HepG2 (cell line): ENCODE measurements around the gene MFSD2A. TPM values are rescaled to one million over a fixed set of nuclear protein-coding genes. Genes with fewer than 3 reads are reported as not detected.

Experiments
- ATAC-seq: fragments of 200-7000 bp; cut with Tn5 transposase; 3 replicates; pipeline ENCODE4 v1.9.1; 2020; ENCODE audit warnings: mild to moderate bottlenecking, moderate library complexity
- BruUV-seq: library from RNA; stranded (reverse); fragments of 400-500 nt; replicated peaks from 2 replicates; lab custom pipeline; 2021; lab: Mats Ljungman, UMichigan
- CTCF ChIA-PET: fragments of 300-600 bp; formaldehyde crosslinking; extraction: SDS; loops from one replicate; lab custom pipeline; 2021; ENCODE audit warnings: low total read pairs, inconsistent platforms, low intra/inter-chr PET ratio; lab: Yijun Ruan, JAX
- POLR2A ChIA-PET: fragments of 350-600 bp; sonication (Branson Sonifier 250); formaldehyde crosslinking; loops from one replicate; lab custom pipeline; 2020; ENCODE audit warnings: antibody characterized with exemption, inconsistent platforms; lab: Yijun Ruan, JAX
- DNase-seq: peaks from one replicate; pipeline ENCODE4 v3.0.0-alpha.2; 2015; ENCODE audit warnings: low spot score
- FAIRE-seq: peaks from 3 replicates; lab custom pipeline; 2011; peaks lifted over from hg19 to GRCh38; lab: Jason Lieb, UNC
- H2AFZ ChIP-seq: one replicate; pipeline ENCODE4 v1.6.1; 2011; ENCODE audit warnings: low read length, inconsistent platforms
- H3K27ac ChIP-seq: fragments of 300-600 bp; 3 replicates; pipeline ENCODE4 v1.8.0; 2011; ENCODE audit warnings: mixed run types, mild to moderate bottlenecking, mixed read lengths, low read length, inconsistent platforms; ENCODE audit not compliant: insufficient read depth; ENCODE audit errors: extremely low read length
- H3K27me3 ChIP-seq, 2 experiments: fragments of 200-600 bp in 1 of 2; 2 replicates in 1 of 2; 3 replicates in 1 of 2; pipeline versions ENCODE4 v1.6.0 to v1.8.0; 2011; ENCODE audit warnings: low read length in 2 of 2, mild to moderate bottlenecking in 2 of 2, moderate library complexity in 2 of 2, inconsistent platforms in 1 of 2; ENCODE audit not compliant: insufficient read depth in 2 of 2, control insufficient read depth in 1 of 2
- H3K36me3 ChIP-seq, 2 experiments: fragments of 200-600 bp in 1 of 2; replicated peaks in 1 of 2; 2 replicates in 1 of 2; 3 replicates in 1 of 2; pipeline versions ENCODE4 v1.5.1 to v1.8.0; 2011; ENCODE audit warnings: low read length in 2 of 2, inconsistent platforms in 1 of 2; ENCODE audit not compliant: insufficient read depth in 2 of 2, control insufficient read depth in 1 of 2
- H3K4me1 ChIP-seq: 2 replicates; pipeline ENCODE4 v1.5.1; 2012; ENCODE audit warnings: low read length, inconsistent platforms; ENCODE audit not compliant: insufficient read depth
- H3K4me2 ChIP-seq: 2 replicates; pipeline ENCODE4 v1.6.0; 2011; ENCODE audit warnings: low read depth, low read length, inconsistent platforms
- H3K4me3 ChIP-seq, 3 experiments: fragments of 200-600 bp in 1 of 3; sonication (generic), shearing (Covaris generic) in 1 of 3; replicated peaks in 1 of 3; 2 replicates each; pipeline ENCODE4 v1.5.1; 2011 to 2016; ENCODE audit warnings: low read length in 3 of 3, inconsistent platforms in 2 of 3, low read depth in 2 of 3, mild to moderate bottlenecking in 2 of 3, control low read depth in 1 of 3, mixed read lengths in 1 of 3; ENCODE audit not compliant: insufficient read depth in 1 of 3
- H3K79me2 ChIP-seq: one replicate; pipeline ENCODE4 v1.6.1; 2011; ENCODE audit warnings: low read length, inconsistent platforms; ENCODE audit not compliant: insufficient read depth
- H3K9ac ChIP-seq: 2 replicates; pipeline ENCODE4 v1.6.0; 2011; ENCODE audit warnings: mild to moderate bottlenecking, low read depth, low read length, inconsistent platforms; ENCODE audit not compliant: insufficient read depth
- H3K9me3 ChIP-seq: 2 replicates; pipeline ENCODE4 v1.5.1; 2012; ENCODE audit warnings: mild to moderate bottlenecking, low read length
- H4K20me1 ChIP-seq: 2 replicates; pipeline ENCODE4 v1.6.0; 2011; ENCODE audit warnings: inconsistent platforms, mild to moderate bottlenecking, low read length, moderate library complexity; ENCODE audit not compliant: insufficient read depth
- ERF ChIP-seq: IDR thresholded peaks from 2 replicates; pipeline ENCODE4 v1.6.1; 2018; ENCODE audit warnings: missing biosample characterization, missing genetic modification reagents
- HHEX ChIP-seq: IDR thresholded peaks from 2 replicates; pipeline ENCODE4 v1.6.1; 2016; ENCODE audit warnings: control low read depth
- MAZ ChIP-seq, 2 experiments: sonication (generic) in 1 of 2; formaldehyde crosslinking in 1 of 2; IDR thresholded peaks; 2 replicates each; pipeline versions ENCODE4 v1.5.0 to v1.6.1; 2012 to 2020; ENCODE audit warnings: low read depth in 2 of 2, mild to moderate bottlenecking in 2 of 2, borderline replicate concordance in 1 of 2, improper control_type of control experiment in 1 of 2, low read length in 1 of 2, missing genetic modification reagents in 1 of 2, moderate library complexity in 1 of 2
- REST ChIP-seq, 2 experiments: IDR thresholded peaks; 2 replicates each; pipeline ENCODE4 v1.6.1; 2011 to 2012; ENCODE audit warnings: low read length in 2 of 2, borderline replicate concordance in 1 of 2, low read depth in 1 of 2, mild to moderate bottlenecking in 1 of 2, moderate library complexity in 1 of 2
- SRY ChIP-seq: sonication (generic); formaldehyde crosslinking; IDR thresholded peaks from 2 replicates; pipeline ENCODE4 v1.8.0; 2022; ENCODE audit warnings: mild to moderate bottlenecking, missing genetic modification reagents
- ZFY ChIP-seq: sonication (generic); formaldehyde crosslinking; IDR thresholded peaks from 2 replicates; pipeline ENCODE4 v1.4.0; 2020; ENCODE audit warnings: missing genetic modification reagents
- ZNF274 ChIP-seq: sonication (generic); formaldehyde crosslinking; IDR thresholded peaks from 2 replicates; pipeline ENCODE4 v1.5.1; 2020; ENCODE audit warnings: mild to moderate bottlenecking, missing genetic modification reagents
- ZNF430 ChIP-seq: sonication (generic); formaldehyde crosslinking; IDR thresholded peaks from 2 replicates; pipeline ENCODE4 v1.9.0; 2021; ENCODE audit warnings: mild to moderate bottlenecking, missing genetic modification reagents
- WGBS: methylation state at CpG from one replicate; pipeline ENCODE4 v1.1.6; 2017; ENCODE audit warnings: low lambda C conversion rate; 5-methylcytosine and 5-hydroxymethylcytosine counted together
- in situ Hi-C: cut with HindIII; loops from 2 replicates; pipeline ENCODE4 v1.10.0; 2017; ENCODE audit warnings: low pct_unique_long_range_greater_than_20kb; ENCODE audit not compliant: extremely low pct_ligation_motif_present
- intact Hi-C: fragments of 100-400 bp; cut with micrococcal nuclease; formaldehyde crosslinking; loops from one replicate; pipeline ENCODE4 v1.10.0; 2022; ENCODE audit not compliant: unreplicated experiment
- polyA plus RNA-seq, 8 experiments: library from polyadenylated mRNA; depleted of rRNA in 3 of 8; stranded (reverse) in 7 of 8; unstranded in 1 of 8; fragments of >200 nt; fragmentation: Illumina TruSeq in 4 of 8; extraction: Trizol in 4 of 8; gene quantifications; 2 replicates each; pipeline versions ENCODE4 v1.2.1 to v1.2.3, GENCODE V29; 2011 to 2016; ENCODE audit warnings: low read depth in 4 of 8, missing spikeins in 1 of 8, mixed read lengths in 1 of 8; ENCODE audit not compliant: insufficient read depth in 1 of 8
- total RNA-seq, 5 experiments: library from RNA; depleted of rRNA; stranded (reverse); fragments of >200 nt; fragmentation: Illumina TruSeq; extraction: Trizol; gene quantifications; 2 replicates each; pipeline ENCODE4 v1.2.3, GENCODE V29; 2016; ENCODE audit warnings: low read depth in 1 of 5
- TF ChIP-seq, protein P1 (sequence below): sonication (generic); formaldehyde crosslinking; IDR thresholded peaks from 2 replicates; pipeline ENCODE4 v1.5.0; 2020; ENCODE audit warnings: mild to moderate bottlenecking, missing genetic modification reagents
- TF ChIP-seq, protein P2 (sequence below): sonication (generic); formaldehyde crosslinking; IDR thresholded peaks from 2 replicates; pipeline ENCODE4; 2020; ENCODE audit warnings: missing genetic modification reagents, mild to moderate bottlenecking, borderline replicate concordance

The MFSD2A gene
- total and polyA plus RNA-seq, 2 of the 13 experiments (the other 11 are each of a cell fraction or from before 2014, with no cell fraction given) = 0.08 TPM; not detected in 1

DNA sequence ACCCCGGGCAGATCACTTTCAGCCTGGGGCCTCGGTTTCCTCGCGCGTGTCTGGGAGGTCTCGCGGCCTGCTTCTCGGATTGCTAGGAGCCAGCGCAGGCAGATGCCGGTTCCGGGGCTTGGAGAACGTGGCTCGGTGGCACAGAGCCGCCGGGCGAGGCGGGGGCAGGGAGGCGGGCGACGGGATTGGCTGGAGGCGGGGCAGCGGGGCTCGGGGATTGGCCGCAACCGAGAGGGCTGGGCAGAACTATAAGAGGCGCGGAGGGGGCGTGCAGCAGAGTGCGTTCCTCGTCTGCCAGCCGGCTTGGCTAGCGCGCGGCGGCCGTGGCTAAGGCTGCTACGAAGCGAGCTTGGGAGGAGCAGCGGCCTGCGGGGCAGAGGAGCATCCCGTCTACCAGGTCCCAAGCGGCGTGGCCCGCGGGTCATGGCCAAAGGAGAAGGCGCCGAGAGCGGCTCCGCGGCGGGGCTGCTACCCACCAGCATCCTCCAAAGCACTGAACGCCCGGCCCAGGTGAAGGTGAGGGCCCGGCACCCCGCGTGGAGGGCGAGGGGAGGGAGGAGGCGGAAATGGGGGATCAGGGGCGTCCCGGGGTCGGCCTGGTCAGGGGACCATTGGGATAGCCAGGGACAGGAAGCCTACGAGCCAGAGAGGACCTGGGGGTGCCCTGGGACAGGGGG lies at the start of gene MFSD2A (continued):
- TF ChIP-seq ZNF430 (CRISPR knock-in tag) (no peak), ZNF274 (CRISPR knock-in tag) (0 out of 2 replicates have a peak, but pooled peaks have one; percentile 28)

DNA sequence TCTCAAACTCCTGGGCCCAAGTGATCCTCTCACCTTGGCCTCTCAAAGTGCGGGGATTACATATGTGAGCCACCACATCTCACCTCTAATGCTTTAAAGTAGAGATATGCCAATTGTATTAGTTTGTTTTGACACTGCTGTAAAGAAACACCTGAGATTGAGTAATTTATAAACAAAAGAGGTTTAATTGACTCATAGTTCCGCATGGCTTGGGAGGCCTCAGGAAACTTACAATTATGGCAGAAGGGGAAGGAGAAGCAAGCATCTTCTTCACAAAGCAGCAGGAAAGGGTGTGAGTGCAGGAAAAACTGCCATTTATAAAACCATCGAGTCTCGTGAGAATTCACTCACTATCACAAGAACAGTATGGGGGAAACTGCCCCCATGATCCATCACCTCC lies 49.8 kb upstream of the MFSD2A start:
- no peak overlapping the region for H2AFZ ChIP-seq
- no peak overlapping the region for H3K4me3 ChIP-seq
- 41% methylated on average over 4 of the region's 4 CpGs for WGBS
- H3K27ac ChIP-seq = no peak overlapping the region
- in situ Hi-C loops = no loop called here
- FAIRE-seq (no peak), ATAC-seq (no peak), DNase-seq (no peak)
- no peak overlapping the region for H3K4me2 ChIP-seq
- H3K9ac ChIP-seq = no peak overlapping the region
- peaks cover 6% of the 10 kb centered on the region for H3K9me3 ChIP-seq
- no peaks in the 10 kb centered on the region for H3K36me3 ChIP-seq
- H3K4me1 ChIP-seq = peaks cover 18% of the 10 kb centered on the region
- BruUV-seq = no TSS peak
- ChIA-PET CTCF (no interaction called here), POLR2A (no interaction called here)
- no peaks in the 10 kb centered on the region for H3K79me2 ChIP-seq
- H4K20me1 ChIP-seq = no peaks in the 10 kb centered on the region
- intact Hi-C loops = no loop called here
- H3K27me3 ChIP-seq = peaks cover 0 to 28% of the 10 kb centered on the region in 2 experiments; a peak in 3 of 5 replicates
- TF ChIP-seq HHEX (CRISPR knock-in tag) (no peak), ERF (CRISPR knock-in tag) (no peak), REST (IDR thresholded peaks at IDR 0.05; ENCODE audit: borderline replicate concordance in 1 of 2, low read depth in 1 of 2, low read length in 2 of 2) (no peak), ZFY (CRISPR knock-in tag) (no peak), SRY (CRISPR knock-in tag) (no peak), MAZ (IDR thresholded peaks at IDR 0.05; ENCODE audit: borderline replicate concordance, low read depth, low read length) (no peak), MAZ (CRISPR knock-in tag; IDR thresholded peaks at IDR 0.05; ENCODE audit: low read depth) (no peak)
- TF ChIP-seq, protein P1, sequence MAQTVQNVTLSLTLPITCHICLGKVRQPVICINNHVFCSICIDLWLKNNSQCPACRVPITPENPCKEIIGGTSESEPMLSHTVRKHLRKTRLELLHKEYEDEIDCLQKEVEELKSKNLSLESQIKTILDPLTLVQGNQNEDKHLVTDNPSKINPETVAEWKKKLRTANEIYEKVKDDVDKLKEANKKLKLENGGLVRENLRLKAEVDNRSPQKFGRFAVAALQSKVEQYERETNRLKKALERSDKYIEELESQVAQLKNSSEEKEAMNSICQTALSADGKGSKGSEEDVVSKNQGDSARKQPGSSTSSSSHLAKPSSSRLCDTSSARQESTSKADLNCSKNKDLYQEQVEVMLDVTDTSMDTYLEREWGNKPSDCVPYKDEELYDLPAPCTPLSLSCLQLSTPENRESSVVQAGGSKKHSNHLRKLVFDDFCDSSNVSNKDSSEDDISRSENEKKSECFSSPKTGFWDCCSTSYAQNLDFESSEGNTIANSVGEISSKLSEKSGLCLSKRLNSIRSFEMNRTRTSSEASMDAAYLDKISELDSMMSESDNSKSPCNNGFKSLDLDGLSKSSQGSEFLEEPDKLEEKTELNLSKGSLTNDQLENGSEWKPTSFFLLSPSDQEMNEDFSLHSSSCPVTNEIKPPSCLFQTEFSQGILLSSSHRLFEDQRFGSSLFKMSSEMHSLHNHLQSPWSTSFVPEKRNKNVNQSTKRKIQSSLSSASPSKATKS (CRISPR knock-in tag) = no peak
- TF ChIP-seq, protein P2, sequence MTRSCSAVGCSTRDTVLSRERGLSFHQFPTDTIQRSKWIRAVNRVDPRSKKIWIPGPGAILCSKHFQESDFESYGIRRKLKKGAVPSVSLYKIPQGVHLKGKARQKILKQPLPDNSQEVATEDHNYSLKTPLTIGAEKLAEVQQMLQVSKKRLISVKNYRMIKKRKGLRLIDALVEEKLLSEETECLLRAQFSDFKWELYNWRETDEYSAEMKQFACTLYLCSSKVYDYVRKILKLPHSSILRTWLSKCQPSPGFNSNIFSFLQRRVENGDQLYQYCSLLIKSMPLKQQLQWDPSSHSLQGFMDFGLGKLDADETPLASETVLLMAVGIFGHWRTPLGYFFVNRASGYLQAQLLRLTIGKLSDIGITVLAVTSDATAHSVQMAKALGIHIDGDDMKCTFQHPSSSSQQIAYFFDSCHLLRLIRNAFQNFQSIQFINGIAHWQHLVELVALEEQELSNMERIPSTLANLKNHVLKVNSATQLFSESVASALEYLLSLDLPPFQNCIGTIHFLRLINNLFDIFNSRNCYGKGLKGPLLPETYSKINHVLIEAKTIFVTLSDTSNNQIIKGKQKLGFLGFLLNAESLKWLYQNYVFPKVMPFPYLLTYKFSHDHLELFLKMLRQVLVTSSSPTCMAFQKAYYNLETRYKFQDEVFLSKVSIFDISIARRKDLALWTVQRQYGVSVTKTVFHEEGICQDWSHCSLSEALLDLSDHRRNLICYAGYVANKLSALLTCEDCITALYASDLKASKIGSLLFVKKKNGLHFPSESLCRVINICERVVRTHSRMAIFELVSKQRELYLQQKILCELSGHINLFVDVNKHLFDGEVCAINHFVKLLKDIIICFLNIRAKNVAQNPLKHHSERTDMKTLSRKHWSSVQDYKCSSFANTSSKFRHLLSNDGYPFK (CRISPR knock-in tag) = no peak
